Sigmoid colon (tissue), 4 donors: ENCODE measurements around the gene NIN.

ENCODE experiments used
- EP300 ChIP-seq, 4 donors: sonication (generic); formaldehyde crosslinking; IDR thresholded peaks; one replicate each; pipeline ENCODE4 v1.6.1; 2017; ENCODE audit warnings: antibody characterized with exemption in 4 of 4
- POLR2A ChIP-seq, 2 donors: fragments of 450-650 bp; IDR thresholded peaks; one replicate each; pipeline ENCODE4 v1.6.1; 2016; ENCODE audit warnings: antibody characterized with exemption in 2 of 2, mild to moderate bottlenecking in 2 of 2, moderate library complexity in 2 of 2
- POLR2AphosphoS5 ChIP-seq, 4 donors: sonication (generic); formaldehyde crosslinking; IDR thresholded peaks; one replicate each; pipeline ENCODE4 v1.6.1; 2017; ENCODE audit warnings: antibody characterized with exemption in 4 of 4
- TF ChIP-seq, protein P1 (sequence below), 4 experiments: fragments of 450-650 bp in 3 of 4; fragments of 200-600 bp in 1 of 4; IDR thresholded peaks; one replicate each; pipeline ENCODE4 v1.5.1; 2016 to 2019; ENCODE audit warnings: antibody characterized with exemption in 4 of 4, mild to moderate bottlenecking in 3 of 4, moderate library complexity in 2 of 4

DNA sequence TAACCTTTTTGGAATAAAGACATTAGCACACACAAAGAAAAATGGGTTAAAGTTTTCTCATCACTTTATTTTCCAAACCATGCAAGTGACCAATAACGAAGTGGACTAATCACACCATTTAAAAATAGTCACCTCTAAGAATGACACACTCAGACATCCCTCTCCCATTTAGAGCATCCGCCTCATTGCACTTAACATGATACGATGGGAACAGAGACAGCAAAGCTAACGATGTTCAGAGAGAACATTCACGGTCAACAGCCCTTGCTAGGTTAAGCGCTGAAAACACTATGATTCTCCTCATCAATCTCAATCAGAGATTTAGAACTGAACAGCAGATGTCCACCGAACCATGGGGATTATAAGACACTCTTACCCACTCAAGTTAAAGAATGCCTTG, 35.8 kb downstream of the NIN start:
- TF ChIP-seq, protein P1, sequence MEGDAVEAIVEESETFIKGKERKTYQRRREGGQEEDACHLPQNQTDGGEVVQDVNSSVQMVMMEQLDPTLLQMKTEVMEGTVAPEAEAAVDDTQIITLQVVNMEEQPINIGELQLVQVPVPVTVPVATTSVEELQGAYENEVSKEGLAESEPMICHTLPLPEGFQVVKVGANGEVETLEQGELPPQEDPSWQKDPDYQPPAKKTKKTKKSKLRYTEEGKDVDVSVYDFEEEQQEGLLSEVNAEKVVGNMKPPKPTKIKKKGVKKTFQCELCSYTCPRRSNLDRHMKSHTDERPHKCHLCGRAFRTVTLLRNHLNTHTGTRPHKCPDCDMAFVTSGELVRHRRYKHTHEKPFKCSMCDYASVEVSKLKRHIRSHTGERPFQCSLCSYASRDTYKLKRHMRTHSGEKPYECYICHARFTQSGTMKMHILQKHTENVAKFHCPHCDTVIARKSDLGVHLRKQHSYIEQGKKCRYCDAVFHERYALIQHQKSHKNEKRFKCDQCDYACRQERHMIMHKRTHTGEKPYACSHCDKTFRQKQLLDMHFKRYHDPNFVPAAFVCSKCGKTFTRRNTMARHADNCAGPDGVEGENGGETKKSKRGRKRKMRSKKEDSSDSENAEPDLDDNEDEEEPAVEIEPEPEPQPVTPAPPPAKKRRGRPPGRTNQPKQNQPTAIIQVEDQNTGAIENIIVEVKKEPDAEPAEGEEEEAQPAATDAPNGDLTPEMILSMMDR (IDR thresholded peaks at IDR 0.05), result no peak
- TF ChIP-seq POLR2A (IDR thresholded peaks at IDR 0.05) (no peak), POLR2AphosphoS5 (IDR thresholded peaks at IDR 0.05) (no peak), EP300 (IDR thresholded peaks at IDR 0.05) (no peak)
